HUDEP-2 (cell line): Measurements from ENCODE around the gene SAT2.

Source experiments
- DNase-seq, 76 experiments: peaks; one replicate each; lab custom pipeline; 2025; ENCODE audit not compliant: unreplicated experiment in 76 of 76; lab: John Stamatoyannopoulos, UW

SAT2 gene

GRCh38 chr17:7577327-7578199, 50.1 kb downstream of the SAT2 start:
- no peak for DNase-seq

DNA sequence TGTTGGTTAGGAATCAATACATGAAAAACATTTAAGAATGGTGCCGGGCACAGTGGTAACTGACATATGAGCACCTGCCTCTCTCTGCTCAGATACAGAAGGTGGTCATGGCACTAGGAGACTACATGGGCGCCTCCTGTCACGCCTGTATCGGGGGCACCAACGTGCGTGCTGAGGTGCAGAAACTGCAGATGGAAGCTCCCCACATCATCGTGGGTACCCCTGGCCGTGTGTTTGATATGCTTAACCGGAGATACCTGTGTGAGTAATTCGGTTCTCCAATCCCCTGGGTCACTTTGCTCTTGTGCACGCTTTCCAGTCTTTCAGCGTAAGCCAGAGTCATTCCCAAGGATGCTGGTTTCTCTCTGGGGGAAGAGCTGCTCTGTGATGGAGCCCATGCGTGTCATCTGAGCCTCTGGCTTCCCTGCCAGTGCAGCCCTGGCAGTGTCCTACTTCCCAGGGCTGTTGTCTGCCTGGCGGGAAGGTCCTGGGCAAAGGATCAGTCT, 51.1 kb downstream of the SAT2 start:
- DNase-seq, result no peak
